CD4-positive, alpha-beta T cell treated with Interleukin-4 for 4 hours (primary cell): ENCODE measurements around the gene ETNK1.
"Not testable (repeated sequence)": the region's sequence is repeated elsewhere in the genome, so short reads cannot be mapped to it uniquely, and the experiment has no call there.

Source experiments
- DNase-seq: peaks from one replicate; pipeline ENCODE4 v3.0.0-alpha.2; 2020

ETNK1 gene

GRCh38 chr12:22691319-22691718 lies 66.3 kb downstream of the ETNK1 start:
- DNase-seq, result no peak

DNA sequence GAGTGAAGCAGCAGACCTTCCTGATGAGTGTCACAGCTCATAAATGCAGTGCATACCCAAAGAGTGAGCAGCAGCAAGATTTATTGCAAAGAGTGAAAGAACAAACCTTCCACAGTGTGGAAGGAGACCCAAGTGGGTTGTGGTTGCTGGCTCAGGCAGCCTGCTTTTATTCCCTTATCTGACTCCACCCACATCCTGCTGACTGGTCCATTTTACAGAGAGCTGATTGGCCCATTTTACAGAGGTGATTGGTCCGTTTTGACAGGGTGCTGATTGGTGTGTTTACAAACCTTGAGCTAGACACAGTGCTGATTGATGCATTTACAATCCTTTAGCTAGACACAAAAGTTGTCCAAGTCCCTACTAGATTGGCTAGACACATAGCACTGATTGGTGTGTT lies 67.5 kb downstream of the ETNK1 start:
- DNase-seq, result not testable (repeated sequence)

GRCh38 chr12:22692964-22693555 lies 68.1 kb downstream of the ETNK1 start:
- DNase-seq, result no peak

GRCh38 chr12:22698576-22698975 lies 73.6 kb downstream of the ETNK1 start:
- DNase-seq, result no peak

- not testable (repeated sequence) for DNase-seq
These were observed 74.7 kb downstream of the ETNK1 start for GRCh38 chr12:22699705-22700104.

DNA sequence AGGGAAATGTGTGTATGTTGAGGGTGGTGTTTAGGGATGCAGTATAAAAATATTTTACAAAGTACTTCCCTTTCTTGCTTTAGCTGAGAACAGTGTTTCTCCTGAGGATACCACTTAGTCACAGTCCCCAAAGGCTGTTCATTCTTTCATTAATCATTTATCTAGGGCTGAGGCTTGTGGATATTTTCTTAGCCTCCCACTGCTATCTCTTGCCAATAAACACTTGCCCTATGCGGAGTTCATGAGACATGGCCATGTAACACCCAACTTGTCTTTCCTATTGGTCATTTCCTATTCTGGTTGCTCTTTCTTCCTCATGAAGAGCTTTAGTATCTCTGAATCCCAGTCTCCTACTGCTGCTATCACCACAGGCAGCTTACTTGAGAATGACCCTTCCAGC lies 75.1 kb downstream of the ETNK1 start:
- no peak for DNase-seq

DNA sequence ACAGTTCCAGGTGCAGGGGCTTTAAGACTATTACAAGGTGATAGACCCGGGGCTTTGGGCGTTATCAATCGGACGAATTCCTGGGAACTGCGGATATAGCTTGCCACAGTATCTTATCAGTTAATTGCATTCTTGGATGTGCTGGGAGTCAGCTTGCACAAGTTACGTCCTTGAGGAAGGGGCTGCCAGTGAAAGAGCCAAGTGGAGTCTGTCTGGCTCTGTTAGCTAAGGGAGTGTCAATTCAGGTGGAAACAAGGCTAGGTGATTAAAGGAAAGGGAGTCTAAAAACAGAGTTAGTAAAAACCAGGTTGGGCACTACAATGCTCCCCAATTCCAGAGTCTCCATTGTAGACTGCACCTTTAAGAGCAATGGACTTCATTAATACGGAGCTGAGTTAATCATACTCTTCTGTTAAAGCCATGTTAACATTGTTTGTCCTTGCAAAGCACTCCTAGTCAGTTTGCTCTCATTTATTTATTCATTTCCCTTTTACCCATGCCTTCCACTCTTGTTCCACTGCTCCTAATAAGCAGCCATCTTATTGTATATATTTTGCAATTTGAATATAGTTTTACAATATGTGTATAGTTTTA lies 76.3 kb downstream of the ETNK1 start:
- not testable (repeated sequence) for DNase-seq

DNA sequence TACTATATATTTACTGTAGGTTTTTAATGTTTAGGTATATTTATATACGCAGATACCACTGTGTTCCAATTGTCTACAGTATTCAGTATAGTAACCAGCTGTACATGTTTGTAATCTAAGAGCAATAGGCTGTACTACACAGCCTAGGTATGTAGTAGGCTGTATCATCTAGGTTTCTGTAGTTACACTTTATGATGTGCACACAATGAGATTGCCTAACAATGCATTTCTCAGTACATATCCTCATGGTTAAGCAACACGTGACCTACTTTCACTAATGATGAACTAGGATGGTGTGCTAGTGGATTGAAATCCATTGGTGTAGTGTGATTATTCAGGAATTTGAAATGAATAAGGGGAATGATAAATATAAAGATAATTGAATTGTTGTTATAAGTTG lies 77.7 kb downstream of the ETNK1 start:
- no peak for DNase-seq

DNA sequence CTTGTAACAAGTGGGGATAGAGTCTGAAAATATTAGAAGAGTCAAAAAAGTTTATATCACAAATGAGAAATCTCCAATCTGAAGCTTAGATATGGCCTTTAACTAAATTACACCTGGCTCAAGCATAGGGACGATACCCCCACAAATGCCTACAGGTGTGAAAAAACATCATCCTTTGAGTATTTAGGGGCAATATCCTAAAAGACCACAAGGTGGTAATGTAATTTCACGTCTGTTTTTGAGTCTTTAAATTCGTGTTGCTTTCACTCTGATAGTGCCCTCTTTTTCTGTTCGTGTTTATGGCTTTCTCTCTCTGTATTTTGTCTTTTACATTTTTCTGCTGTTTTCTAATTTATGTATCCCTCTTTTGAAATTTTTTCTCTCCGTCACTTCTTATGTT lies 84.3 kb downstream of the ETNK1 start:
- DNase-seq, result no peak

DNA sequence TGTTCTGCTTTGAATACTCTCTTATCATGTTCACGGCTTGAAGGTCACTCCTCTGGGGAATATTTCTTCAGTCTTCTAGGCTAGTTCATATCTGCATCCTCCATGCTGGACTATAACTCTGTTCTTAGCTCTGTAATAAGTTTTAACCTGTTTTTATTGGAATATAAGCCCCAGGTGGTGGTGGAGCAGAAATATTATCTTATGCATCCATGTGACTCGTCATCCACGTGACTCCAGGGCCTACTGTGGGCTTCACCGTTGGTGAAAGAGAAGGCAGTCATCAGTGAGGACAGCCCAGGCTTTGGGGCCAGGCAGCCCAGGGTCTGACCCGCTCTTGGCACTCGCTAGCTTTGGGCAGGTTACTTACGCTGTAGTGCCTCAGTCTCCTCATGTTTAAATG lies 87.1 kb downstream of the ETNK1 start:
- DNase-seq, result no peak

GRCh38 chr12:22715254-22715653 lies 90.3 kb downstream of the ETNK1 start:
- no peak for DNase-seq

GRCh38 chr12:22719745-22720144 lies 94.8 kb downstream of the ETNK1 start:
- DNase-seq, result no peak

DNA sequence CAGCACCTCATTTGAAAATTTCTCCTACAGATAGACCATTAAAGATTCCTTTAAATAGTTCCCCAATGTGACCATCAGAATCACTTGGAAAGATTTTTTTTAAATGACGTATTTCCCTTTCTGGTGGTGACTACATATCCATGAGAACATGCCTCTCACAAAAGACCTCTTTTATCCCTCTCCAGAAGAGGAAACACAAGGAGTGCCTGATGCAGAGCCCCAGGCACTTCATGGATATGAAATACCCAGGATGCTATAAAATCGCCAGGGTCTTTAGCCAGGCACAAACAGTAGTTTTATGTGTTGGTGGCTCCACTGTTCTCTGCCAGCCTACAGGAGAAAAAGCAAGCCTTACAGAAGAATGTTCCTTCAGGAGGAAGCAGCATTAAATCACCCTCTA lies 97.1 kb downstream of the ETNK1 start:
- DNase-seq, result no peak

DNA sequence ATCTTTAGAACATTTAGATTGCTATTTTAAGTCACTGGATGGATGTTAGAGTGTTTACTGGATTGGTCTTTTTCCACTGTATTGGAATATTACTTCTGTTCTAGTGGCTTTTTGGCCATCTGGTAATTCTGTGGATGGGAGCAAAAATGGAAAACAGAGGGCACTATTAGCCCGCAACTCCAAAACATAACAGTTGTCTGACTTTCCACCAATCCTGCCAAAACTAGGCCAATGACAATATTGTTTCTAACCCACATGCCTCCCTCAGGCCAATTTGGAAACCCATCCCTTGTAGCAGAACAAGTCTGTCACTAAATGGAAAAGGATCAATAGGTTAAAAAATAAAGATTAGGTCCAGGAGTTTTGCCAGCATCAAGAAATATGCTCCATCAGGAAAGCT lies 97.8 kb downstream of the ETNK1 start:
- DNase-seq, result no peak

DNA sequence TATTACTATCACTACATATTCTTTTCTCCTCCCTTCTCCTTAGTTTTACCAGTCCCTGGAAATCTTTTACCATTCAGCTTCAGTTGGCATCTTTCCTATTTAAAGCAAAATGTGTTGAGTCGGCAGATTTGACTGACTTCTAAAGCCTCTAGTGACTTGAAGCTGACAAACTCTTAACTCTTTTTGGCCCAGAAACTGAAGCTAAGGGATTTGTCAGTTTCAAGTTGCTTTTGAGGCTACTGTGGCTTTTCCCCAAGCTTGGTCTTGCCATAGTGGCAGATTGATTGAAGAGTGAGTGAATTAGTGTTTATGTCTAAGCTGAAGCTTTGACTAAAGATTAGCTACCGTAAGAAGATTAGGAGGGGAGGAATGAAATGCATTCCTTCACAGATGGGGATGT lies 104.0 kb downstream of the ETNK1 start:
- DNase-seq, result no peak

DNA sequence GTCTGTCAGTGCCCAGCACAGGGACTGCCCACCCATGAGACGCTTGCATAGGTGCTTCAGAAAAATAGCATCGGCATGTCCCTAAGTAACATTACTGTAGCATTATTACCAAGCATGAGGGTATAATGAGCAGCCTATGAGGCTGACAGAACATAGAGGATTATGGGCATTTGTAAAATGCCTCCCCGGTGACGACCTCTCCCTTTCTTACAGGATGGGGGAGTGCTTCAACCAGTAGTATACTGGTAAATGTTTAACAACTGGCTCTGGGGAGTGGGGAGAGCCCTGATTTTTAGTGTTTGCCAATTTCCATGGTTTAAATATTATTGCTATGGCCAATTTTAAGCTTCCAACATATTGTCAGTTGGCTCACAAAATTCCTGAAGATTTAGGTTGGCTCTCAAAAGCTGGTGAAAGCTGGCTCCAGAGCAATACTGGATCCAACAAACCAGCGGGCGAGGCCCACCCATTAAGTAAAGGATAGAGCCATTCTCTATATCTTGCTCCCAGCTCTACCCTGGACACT lies 104.5 kb downstream of the ETNK1 start:
- no peak for DNase-seq

- no peak for DNase-seq
These were observed 105.0 kb downstream of the ETNK1 start for GRCh38 chr12:22729957-22730443.

- DNase-seq, result no peak
These were observed 106.3 kb downstream of the ETNK1 start for GRCh38 chr12:22731236-22731635.

GRCh38 chr12:22733756-22734155 lies 108.8 kb downstream of the ETNK1 start:
- no peak for DNase-seq

GRCh38 chr12:22738945-22739344 lies 114.0 kb downstream of the ETNK1 start:
- no peak for DNase-seq
